GM21515 (cell line): ENCODE results near the gene SPEF2.

Experiments
- ATAC-seq: cut with Tn5 transposase; IDR thresholded peaks from one replicate; pipeline ENCODE4 v1.9.1; 2021; ENCODE audit not compliant: unreplicated experiment

The SPEF2 gene

GRCh38 chr5:35777358-35778087 is 159.9 kb downstream of the SPEF2 start:
- ATAC-seq, result peak; percentile 74

- ATAC-seq, result no peak
Observed at GRCh38 chr5:35778259-35778769, 160.7 kb downstream of the SPEF2 start.

GRCh38 chr5:35780236-35780635 is 162.6 kb downstream of the SPEF2 start:
- no peak for ATAC-seq

GRCh38 chr5:35781181-35781790 is 163.6 kb downstream of the SPEF2 start:
- ATAC-seq, result no peak

- ATAC-seq, result no peak
Observed at GRCh38 chr5:35783551-35783950, 165.9 kb downstream of the SPEF2 start.

GRCh38 chr5:35785601-35786085 is 168.0 kb downstream of the SPEF2 start:
- no peak for ATAC-seq

- ATAC-seq, result no peak
Observed at GRCh38 chr5:35788724-35789123, 171.1 kb downstream of the SPEF2 start.

GRCh38 chr5:35789732-35790456 is 172.2 kb downstream of the SPEF2 start:
- ATAC-seq, result no peak

GRCh38 chr5:35790457-35790822 is 172.8 kb downstream of the SPEF2 start:
- ATAC-seq, result no peak

- no peak for ATAC-seq
Observed at GRCh38 chr5:35794328-35794619, 176.6 kb downstream of the SPEF2 start.

GRCh38 chr5:35794684-35795375 is 177.2 kb downstream of the SPEF2 start:
- no peak for ATAC-seq

GRCh38 chr5:35799181-35799580 is 181.5 kb downstream of the SPEF2 start:
- no peak for ATAC-seq

GRCh38 chr5:35799753-35800152 is 182.1 kb downstream of the SPEF2 start:
- no peak for ATAC-seq

GRCh38 chr5:35803191-35803651 is 185.6 kb downstream of the SPEF2 start:
- no peak for ATAC-seq

GRCh38 chr5:35804201-35804653 is 186.6 kb downstream of the SPEF2 start:
- no peak for ATAC-seq

GRCh38 chr5:35804841-35805240 is 187.2 kb downstream of the SPEF2 start:
- no peak for ATAC-seq

- ATAC-seq, result no peak
Observed at GRCh38 chr5:35810601-35811000, 192.9 kb downstream of the SPEF2 start.

- ATAC-seq, result no peak
Observed at GRCh38 chr5:35811108-35811741, 193.6 kb downstream of the SPEF2 start.

- no peak for ATAC-seq
Observed at GRCh38 chr5:35813521-35813920, 195.9 kb downstream of the SPEF2 start.

- no peak for ATAC-seq
Observed at GRCh38 chr5:35815089-35815936, 197.7 kb downstream of the SPEF2 start.
